HL-60 (cell line): ENCODE measurements around the gene PRSS50.

Experiments
- GABPA ChIP-seq: IDR thresholded peaks from 2 replicates; pipeline ENCODE4 v1.6.1; 2012; ENCODE audit warnings: low read depth
- POLR2AphosphoS5 ChIP-seq: IDR thresholded peaks from 2 replicates; pipeline ENCODE4 v1.6.1; 2012; ENCODE audit warnings: low read depth
- SPI1 ChIP-seq: IDR thresholded peaks from 2 replicates; pipeline ENCODE4 v1.6.1; 2012; ENCODE audit warnings: low read depth, mild to moderate bottlenecking, borderline replicate concordance
- TF ChIP-seq, protein P1 (sequence below): IDR thresholded peaks from one replicate; pipeline ENCODE4 v1.5.1; 2011; ENCODE audit warnings: low read length, control low read depth, inconsistent platforms; ENCODE audit not compliant: insufficient read depth
- TF ChIP-seq, protein P2 (sequence below): IDR thresholded peaks from 2 replicates; pipeline ENCODE4 v1.6.1; 2012; ENCODE audit warnings: low read depth; ENCODE audit not compliant: insufficient replicate concordance

DNA sequence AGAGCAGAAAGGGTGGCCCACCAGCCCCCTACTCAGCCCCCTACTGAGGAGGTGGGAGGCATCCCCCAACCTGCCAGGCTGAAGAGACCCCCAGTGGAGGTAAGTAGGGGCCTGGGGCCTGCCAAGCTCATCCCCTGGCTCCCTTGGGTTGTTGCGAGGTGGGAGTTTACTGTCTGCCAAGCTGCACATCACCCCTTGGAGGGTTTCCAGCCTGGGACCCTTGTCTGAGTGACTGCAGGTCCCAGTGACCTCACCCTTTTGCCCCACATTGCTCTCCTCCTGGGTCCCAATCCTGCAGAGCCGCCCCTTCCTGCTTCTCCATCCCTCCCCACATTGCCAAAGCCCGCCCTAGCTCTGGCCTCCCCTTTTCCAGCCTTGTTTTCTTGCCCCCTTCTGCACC, 23.1 kb downstream of the PRSS50 start:
- TF ChIP-seq, protein P1, sequence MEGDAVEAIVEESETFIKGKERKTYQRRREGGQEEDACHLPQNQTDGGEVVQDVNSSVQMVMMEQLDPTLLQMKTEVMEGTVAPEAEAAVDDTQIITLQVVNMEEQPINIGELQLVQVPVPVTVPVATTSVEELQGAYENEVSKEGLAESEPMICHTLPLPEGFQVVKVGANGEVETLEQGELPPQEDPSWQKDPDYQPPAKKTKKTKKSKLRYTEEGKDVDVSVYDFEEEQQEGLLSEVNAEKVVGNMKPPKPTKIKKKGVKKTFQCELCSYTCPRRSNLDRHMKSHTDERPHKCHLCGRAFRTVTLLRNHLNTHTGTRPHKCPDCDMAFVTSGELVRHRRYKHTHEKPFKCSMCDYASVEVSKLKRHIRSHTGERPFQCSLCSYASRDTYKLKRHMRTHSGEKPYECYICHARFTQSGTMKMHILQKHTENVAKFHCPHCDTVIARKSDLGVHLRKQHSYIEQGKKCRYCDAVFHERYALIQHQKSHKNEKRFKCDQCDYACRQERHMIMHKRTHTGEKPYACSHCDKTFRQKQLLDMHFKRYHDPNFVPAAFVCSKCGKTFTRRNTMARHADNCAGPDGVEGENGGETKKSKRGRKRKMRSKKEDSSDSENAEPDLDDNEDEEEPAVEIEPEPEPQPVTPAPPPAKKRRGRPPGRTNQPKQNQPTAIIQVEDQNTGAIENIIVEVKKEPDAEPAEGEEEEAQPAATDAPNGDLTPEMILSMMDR, result no peak
- TF ChIP-seq, protein P2, sequence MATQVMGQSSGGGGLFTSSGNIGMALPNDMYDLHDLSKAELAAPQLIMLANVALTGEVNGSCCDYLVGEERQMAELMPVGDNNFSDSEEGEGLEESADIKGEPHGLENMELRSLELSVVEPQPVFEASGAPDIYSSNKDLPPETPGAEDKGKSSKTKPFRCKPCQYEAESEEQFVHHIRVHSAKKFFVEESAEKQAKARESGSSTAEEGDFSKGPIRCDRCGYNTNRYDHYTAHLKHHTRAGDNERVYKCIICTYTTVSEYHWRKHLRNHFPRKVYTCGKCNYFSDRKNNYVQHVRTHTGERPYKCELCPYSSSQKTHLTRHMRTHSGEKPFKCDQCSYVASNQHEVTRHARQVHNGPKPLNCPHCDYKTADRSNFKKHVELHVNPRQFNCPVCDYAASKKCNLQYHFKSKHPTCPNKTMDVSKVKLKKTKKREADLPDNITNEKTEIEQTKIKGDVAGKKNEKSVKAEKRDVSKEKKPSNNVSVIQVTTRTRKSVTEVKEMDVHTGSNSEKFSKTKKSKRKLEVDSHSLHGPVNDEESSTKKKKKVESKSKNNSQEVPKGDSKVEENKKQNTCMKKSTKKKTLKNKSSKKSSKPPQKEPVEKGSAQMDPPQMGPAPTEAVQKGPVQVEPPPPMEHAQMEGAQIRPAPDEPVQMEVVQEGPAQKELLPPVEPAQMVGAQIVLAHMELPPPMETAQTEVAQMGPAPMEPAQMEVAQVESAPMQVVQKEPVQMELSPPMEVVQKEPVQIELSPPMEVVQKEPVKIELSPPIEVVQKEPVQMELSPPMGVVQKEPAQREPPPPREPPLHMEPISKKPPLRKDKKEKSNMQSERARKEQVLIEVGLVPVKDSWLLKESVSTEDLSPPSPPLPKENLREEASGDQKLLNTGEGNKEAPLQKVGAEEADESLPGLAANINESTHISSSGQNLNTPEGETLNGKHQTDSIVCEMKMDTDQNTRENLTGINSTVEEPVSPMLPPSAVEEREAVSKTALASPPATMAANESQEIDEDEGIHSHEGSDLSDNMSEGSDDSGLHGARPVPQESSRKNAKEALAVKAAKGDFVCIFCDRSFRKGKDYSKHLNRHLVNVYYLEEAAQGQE, result no peak
- TF ChIP-seq POLR2AphosphoS5 (no peak), GABPA (no peak), SPI1 (no peak)
